Stimulated activated CD4-positive, alpha-beta T cell treated with anti-CD3 and anti-CD28 coated beads, TNF-alpha, amount 100 ng/mL, for 24 hours (primary cell): ENCODE data around the gene CDC45.
"Not testable (repeated sequence)": the region's sequence is repeated elsewhere in the genome, so short reads cannot be mapped to it uniquely, and the experiment has no call there.

ENCODE experiments used
- DNase-seq, 3 experiments: peaks; one replicate each; pipeline ENCODE4 v3.0.0-alpha.2; 2020; ENCODE audit warnings: low read depth in 3 of 3

The CDC45 gene

DNA sequence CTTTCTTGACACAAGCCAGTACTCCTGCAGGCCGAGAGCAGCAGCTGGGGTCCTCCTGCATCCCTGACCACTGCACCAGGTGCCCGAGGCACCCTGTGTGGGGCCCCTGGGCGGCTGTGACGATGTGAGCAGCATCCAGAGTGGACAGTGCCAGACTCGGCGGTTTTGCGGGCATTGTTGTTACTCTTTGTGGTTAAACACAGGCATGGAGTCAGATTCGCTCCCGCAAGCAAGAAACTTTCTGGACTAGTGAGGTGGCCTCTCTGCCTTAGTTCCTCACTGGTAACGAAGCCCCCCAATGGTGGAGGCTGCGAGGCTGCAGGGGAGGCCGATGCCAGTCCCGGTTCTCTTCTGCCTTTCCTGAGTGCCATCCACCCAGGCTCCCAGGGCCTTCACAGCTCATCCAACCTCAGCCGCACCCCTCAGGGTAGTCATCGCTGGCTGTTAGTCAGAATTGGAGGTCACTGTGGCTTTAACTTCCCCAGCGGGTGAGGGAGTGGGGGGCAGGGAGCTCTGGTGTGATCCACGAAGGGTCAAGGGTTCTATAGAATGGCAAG lies 48.2 kb downstream of the CDC45 start:
- no peak for DNase-seq

DNA sequence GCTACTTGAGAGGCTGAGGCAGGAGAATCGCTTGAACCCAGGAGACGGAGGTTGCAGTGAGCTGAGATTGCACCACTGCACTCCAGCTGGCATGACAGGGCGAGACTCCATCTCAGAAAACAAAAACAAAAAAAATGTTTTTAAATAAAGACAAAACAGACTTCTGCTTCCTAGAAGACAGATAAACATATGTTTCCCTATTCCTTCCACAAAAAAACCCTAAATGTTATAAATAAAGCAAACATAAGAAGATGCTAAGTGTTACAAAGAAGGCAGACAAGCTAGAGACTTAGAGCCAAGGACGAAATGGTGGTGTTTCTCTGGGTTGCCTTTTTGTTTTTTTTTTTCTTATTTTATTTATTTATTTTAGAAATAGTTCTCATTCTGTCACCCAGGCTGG lies 50.1 kb downstream of the CDC45 start:
- no peak for DNase-seq

DNA sequence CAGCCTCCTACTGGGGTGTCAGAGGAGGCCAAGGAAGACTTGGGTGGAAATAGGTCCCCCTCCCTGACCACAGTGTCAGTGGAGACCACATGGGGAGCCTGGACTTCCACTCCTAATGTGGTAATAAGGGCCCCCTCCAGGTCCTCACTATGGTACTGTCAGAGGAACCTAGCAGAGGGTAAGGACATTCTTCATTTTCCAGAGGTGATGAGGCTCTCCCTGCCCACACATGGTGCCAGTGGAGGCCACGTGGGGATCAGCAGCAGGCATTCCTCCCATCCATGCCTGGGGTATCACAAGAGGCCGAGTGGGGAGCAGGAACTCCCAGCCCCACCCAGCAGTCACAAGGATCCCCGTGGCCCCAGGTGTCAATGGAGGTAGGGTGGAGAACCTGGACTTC lies 51.0 kb downstream of the CDC45 start:
- DNase-seq, result no peak

DNA sequence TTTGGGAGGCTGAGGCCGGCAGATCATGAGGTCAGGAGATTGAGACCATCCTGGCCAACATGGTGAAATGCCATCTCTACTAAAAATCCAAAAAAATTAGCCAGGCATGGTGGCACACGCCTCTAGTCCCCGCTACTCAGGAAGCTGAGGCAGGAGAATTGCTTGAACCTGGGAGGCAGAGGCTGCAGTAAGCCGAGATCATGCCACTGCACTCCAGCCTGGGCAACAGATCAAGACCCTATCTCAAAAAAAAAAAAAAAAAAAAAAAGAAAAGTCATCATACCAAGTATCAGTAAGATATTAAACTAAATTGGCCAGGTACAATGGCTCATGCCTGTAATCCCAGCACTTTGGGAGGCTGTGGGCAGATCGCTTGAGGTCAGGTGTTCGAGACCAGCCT lies 51.6 kb downstream of the CDC45 start:
- DNase-seq, result not testable (repeated sequence)

DNA sequence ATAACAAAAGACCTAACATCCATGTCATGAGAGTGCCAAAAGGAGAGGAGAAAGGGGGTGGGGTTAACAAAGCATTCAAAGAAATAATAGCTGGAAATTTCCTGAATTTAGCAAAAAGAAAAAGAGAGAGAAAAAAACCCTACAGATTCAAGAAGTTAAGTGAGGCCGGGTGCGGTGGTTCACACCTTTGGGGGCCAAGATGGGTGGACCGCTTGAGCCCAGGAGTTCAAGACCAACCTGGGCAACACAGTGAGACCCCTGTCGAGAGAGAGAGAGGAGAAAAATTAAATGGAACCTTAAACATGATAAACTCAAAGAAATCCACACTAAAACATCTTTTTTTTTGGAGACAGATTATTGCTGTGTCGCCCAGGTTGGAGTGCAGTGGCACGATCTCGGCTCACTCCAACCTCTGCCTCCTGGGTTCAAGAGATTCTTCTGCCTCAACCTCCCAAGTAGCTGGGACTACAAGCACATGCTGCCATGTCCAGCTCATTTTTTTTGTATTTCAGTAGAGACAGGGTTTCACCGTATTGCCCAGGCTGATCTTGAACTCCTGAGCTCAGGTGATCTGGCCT lies 53.4 kb downstream of the CDC45 start:
- no peak for DNase-seq

DNA sequence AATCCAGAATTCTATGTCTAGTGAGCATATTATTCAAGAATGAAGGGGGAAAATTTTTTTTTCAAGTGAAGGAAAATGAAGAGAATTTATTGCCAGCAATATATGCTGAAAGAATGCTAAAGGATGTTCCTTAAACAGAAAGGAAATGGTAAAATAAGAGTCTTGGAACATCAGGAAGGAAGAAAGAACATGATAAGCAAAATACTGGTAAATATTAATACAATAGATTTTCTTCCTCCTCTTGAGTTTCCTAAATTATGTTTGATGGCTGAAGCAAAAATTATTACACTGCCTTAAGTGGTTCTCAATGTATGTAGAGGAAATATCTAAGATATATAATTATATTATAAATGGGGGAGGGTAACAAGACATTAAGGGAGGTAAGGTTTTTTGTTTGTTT lies 54.1 kb downstream of the CDC45 start:
- DNase-seq, result no peak

DNA sequence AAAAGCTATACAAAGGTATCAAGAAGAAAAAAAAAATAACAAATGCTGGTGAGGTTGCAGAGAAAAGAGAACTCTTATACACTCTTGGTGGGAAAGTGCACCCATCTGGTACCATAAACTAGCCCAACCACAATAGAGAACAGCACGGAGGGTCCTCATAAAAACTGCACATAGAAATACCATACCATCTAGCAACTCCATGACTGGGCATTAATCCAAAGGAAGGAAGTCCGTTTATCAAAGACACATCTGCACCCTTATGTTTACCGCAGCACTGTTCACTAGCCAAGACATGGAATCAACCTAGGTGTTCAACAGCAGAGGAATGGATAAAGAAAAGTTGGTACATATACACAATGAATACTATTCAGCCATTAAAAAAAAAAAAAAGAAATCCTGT lies 55.3 kb downstream of the CDC45 start:
- DNase-seq, result no peak

DNA sequence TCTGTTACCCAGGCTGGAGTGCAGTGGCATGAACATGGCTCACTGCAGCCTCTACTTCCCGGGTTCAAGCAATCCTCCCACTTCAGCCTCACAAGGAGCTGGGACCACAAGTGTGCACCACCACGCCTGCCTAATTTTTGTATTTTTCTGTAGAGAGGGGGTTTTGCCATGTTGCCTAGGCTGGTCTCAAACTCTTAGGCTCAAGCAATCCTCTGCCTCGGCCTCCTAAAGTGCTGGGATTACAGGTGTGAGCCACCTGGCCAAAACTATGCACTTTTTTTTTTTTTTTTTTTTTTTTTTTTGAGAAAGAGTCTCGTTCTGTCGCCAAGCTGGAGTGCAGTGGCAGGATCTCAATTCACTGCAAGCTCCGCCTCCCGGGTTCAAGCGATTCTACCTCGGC lies 56.8 kb downstream of the CDC45 start:
- no peak for DNase-seq

DNA sequence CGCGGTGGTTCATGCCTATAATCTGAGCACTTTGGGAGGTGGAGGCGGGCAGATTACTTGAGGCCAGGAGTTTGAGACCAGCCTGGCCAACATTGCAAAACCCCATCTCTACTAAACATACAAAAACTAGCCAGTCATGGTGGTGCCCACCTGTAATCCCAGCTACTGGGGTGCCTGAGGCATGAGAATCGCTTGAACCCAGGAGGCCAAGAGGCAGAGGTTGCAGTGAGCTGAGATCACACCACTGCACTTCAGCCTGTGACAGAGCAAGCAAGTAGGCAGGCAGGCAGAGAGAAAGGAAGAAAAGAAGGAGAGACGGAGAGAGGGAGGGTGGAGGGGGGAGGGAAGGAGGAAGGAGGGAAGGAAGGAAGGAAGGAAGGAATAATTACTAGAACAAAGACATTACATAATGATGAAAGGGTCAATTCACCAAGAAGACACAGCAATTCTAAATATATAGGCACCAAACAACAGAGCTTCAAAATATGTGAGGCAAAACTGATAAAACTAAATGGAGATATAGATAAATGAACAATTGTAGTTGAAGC lies 58.3 kb downstream of the CDC45 start:
- DNase-seq, result no peak

DNA sequence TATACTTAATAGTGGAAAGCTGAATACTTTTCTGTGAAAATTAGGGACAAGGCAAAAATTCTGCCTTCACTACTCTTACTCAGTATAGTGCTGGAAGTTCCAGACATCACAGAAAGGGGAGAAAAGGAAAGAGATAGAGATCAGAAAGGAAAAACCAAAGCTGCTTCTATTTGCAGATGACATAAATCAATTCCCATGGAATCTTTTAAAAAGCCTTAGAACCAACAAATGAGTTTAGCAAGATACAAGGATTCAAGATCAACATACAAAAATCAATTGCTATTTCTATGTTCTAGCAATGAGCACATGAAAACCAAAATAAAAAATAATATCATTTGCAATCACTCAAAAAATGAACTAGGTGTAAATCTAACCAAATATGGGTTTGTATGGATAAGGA lies 60.7 kb downstream of the CDC45 start:
- no peak for DNase-seq

DNA sequence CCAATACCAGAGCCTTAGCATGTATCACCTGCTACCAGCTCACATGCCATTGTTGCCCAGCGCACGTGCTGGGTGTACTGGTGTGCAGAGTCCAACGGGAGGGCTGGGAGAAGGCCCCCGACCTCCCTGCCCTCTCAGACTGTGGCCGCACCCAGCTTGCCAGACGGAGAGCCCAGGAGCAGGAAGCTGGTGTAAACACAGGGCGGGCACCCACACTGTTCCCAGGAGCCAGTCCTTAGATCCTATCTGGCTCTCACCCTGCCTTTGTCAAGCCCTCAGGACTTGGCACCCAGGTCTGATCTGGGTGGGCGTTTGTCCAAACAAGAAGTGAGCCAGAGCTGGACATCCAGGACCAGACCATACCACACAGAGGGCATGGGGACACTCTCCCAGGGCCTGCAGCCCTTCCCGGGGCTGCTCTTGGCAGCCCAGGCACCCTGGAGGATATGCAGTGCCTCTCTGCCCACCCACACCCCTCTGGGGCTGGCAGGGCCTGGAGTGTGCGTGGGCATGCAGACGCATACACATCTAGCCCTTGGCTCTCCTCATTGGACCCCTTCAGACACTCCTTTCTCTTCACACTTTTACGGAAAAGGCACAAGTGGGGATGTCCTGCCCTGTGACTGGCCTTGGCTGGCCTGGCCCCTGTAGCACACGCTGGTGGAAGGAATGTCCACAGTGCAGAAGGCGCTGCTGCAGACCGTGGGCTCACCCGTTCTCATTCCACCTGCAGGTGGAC lies 64.4 kb downstream of the CDC45 start:
- DNase-seq, result no peak

DNA sequence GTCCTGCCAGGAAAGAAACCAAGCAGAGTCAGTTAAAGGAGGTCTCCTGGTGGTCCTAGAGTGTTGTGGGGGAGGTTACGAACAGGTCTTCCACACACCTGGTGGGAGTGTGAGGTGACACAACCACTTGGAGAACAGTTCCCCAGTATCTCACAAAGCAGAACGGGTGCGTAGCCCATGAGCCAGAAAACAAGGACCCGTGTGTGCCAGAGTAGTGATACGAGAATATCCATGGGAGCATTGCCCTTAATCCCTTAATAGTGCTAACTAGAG lies 66.2 kb downstream of the CDC45 start:
- DNase-seq, result no peak

DNA sequence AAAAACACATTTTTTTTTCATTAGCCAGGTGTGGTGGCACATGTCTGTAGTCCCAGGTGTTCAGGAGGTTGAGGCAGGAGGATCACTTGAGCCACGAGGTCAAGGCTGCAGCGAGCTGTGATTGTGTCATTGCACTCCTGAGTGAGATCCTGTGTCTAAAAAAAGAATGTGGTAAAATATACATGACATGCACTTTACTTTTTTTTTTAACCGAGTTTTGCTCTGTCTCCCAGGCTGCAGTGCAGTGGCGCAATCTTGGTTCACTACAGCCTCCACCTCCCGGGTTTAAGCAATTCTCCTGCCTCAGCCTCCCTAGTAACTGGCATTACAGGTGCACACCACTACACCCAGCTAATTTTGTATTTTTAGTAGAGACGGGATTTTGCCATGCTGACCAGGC lies 67.0 kb downstream of the CDC45 start:
- no peak for DNase-seq

DNA sequence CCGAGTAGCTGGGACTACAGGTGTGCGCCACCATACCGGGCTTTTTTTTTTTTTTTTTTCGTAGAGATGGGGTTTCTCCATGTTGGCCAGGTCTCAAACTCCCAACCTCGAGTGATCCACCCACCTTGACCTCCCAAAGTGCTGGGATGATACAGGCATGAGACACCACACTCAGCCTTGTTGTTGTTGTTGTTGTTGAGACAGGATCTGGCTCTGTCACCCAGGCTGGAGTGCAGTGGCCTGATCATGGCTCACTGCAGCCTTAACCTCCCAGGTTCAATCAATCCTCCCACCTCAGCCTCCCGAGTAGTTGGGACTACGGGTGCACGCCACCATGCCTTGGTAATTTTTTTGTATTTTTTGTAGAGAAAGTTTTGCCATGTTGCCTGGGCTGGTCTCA lies 67.9 kb downstream of the CDC45 start:
- no peak for DNase-seq

DNA sequence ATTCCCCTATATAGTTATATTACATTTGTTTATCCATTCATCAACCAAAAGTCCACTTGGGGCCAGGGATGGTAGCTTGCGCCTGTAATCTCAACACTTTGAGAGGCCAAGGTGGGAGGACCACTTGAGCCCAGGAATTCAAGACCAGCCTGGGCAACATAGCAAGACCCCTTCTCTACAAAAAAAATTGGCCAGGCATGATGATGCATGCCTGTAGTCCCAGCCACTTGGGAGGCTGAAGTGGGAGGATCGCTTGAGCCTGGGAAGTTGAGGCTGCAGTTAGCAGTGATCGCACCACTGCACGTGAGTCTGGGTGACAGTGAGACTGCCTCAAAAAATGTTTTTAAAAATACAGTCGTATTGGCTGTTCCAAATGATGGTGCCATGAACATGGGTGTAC lies 68.7 kb downstream of the CDC45 start:
- not testable (repeated sequence) for DNase-seq

DNA sequence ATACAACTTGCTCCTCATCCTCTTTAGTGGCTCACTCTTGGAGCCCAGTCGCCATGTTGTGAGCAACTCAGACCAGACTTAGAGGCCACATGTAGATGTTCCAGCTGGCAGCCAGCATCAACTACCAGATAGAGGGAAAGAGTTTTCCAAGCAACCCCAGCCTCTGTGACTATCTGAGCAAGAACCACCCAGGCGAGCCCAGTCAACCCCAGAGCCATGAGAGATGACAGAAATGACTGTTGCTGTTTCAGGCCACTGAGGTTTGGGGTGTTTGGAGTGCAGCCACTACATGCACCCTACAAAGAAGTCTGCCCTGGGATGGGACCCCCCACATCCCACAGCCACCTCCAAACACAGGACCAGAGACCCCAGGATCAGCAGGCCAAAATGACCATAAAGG lies 69.2 kb downstream of the CDC45 start:
- DNase-seq, result no peak

DNA sequence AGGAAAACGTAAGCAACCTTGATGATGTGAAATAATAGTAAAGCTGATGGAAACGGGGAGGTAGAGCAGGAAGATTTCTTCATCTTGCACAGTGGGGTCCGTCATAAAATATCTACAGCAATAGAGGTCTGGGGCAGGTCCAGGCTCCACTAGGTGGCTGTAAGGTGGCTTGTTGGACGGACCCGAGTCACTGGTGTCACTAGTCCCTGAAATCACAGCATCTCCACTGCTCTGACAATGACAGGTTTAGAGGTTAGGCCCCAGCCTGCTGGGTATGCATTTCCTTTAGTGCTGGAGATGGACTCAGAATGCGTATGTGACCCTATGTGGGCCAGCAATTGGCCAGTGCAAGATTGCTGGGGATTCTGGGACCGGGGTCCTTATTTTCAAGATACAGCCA lies 69.7 kb downstream of the CDC45 start:
- no peak for DNase-seq

DNA sequence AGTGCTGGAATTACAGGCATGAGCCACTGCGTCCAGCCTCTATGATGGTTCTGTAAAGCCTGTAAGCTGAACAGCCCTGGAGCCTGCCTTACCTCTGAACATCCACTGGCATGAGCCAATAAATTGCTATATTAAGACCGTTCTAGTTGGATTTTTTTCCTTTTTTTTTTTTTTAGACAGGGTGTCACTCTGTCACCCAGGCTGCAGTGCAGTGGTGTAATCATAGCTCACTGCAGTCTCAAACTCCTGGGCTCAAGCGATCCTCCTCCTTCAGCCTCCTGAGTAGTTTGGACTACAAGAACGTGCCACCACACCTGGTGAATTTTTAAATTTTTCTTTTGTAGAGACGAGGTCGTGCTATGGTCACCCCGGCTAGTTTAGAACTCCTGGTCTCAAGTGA lies 70.7 kb downstream of the CDC45 start:
- no peak for DNase-seq

DNA sequence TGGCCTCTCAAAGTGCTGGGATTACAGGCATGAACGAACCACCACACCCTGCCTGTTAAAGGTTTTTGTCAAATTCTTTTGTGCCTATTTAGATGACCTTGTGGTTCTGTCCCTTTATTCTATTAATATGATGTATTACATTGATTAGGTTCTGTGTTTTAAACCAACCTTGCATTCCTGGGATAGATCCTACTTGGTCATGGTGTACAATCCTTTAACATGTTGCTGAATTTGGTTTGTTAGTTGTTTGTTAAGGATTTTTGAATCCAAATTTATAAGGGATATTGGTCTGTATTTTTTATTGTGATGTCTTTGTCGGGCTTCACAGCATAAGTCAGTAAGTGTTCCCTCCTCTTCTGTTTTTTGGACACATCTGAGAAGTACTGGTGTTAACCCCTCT lies 73.5 kb downstream of the CDC45 start:
- DNase-seq, result no peak

DNA sequence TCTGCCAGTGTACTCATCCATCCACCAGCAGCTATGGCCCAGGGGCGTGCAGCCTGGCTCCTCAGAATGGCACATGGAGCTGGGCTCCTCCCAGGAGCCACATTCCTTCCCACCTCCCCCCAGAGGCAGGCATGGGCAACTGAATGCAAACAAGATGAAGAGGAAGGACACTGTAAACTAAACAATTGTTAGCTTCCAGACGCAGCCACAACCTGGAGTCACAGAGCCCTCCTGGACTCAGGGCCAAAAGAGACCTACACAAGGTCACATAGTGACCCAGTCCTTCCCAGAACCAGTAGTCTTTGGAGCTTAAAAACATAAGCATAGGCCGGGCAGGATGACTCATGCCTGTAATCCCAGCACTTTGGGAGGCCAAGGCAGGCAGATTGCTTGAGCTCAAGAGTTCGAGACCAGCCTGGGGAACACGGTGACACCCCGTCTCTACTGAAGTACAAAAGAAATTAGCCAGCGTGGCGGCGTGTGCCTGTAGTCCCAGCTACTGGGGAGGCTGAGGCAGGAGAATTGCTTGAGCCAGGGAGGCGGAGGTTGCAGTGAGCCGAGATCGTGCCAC lies 75.2 kb downstream of the CDC45 start:
- DNase-seq, result no peak

DNA sequence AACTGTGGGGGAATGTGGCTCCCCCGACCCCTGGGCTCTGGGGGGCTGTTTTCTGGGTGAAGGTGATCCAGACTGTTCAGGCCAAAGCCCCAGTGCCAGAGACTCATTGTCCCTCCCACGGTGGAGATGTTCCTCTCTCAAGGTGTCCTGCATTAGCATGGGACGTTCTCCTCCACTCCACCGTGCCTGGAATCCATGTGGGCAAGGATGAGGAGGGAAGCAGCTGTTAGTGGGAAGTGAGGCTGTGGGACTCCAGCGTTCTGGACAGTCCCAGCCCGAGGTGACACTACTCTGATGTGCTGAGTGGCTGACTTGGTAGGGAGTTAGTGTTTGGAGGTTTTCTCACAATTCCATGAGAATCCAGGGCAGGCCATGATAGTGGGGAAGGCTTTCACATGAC lies 75.9 kb downstream of the CDC45 start:
- no peak for DNase-seq

DNA sequence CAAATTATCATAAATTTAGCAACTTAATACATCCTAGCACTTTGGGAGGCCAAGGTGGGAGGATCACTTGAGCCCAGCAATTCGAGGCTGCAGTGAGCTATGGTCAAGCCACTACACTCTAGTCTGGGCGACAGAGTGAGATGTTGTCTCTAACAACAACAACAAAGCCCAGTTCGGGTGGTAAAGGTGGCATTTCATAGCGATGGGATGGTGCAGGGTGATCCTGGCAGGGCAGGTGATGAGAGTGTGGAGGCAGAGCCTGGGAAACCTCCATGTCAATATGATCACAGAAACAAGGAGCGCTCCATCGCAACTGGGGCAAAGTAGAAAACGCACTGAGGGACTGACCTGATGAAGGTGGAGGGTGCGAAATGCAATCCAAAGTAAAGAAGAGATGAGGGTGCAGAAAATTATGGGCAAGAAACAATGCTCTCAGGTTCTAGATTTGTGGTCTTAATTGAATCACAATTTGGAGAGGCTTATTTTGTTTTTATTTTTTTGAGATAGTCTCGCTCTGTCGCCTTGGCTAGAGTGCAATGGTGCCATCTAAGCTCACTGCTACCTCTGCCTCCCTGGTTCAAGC lies 77.3 kb downstream of the CDC45 start:
- DNase-seq, result no peak

DNA sequence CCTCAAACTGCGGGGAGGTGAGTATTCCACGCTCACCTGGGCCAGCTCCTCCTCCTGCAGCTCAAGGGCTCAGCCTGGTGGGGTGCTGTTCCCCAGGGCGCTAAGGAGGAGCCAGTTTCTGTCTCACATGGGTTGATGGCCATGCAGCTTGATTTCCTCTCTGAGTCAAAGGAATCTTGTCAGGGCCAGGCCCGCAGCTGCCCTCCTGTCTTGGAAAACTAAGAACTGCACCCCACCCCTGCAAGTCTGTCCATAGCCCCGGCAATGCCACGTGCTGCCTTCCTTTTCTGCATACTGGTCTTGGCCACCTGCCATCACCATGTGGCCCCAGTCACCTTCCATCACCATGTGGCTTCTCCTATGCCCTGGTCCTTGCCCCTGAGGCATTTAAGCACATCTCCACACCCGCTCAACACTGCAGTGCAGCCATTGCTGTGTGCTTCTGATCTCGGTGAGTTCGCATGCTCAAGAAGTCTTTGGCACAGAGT lies 79.6 kb downstream of the CDC45 start:
- DNase-seq, result no peak
